ENCODE data around the gene GHR. TPM values are rescaled to one million over a fixed set of nuclear protein-coding genes. Genes with fewer than 3 reads are reported as not detected.

The GHR gene
- polyA plus RNA-seq (2013, experiment 1 of 2): 0.47 TPM
- polyA plus RNA-seq (2013, experiment 2 of 2): 0.40 TPM

- H3K9ac ChIP-seq (ENCODE audit: low read depth, low read length, poor library complexity): peak within 1 kb of the TSS; percentile 78
- peak within 1 kb of the TSS; percentile 50 to 88 for H3K4me3 ChIP-seq (ENCODE audit: low read length in 2 of 2)
- no peaks in the 10 kb centered on the region for H3K36me3 ChIP-seq (replicated peaks in 1 of 2; ENCODE audit: control insufficient read depth in 2 of 2, insufficient read depth in 2 of 2, low read length in 2 of 2)
- H3K27ac ChIP-seq (replicated peaks; ENCODE audit: low read length): peak within 1 kb of the TSS; percentile 57
- H2BK12ac ChIP-seq (ENCODE audit: low read length): no peak within 1 kb of the TSS
- no peak within 1 kb of the TSS for H4K91ac ChIP-seq (ENCODE audit: low read depth, low read length, poor library complexity)
- no CpG with 5 or more reads among the region's 60 CpGs for WGBS, 2 donors (ENCODE audit: extremely low coverage in 2 of 2, insufficient read length in 2 of 2, insufficient replicate concordance in 1 of 2)
- H3K23ac ChIP-seq (ENCODE audit: low read depth, low read length, poor library complexity): no peak within 1 kb of the TSS
- no peak within 1 kb of the TSS for H2AK5ac ChIP-seq (ENCODE audit: low read depth, low read length)
- DNase-seq (ENCODE audit: low spot score): peak; percentile 81
- H3K9me3 ChIP-seq (replicated peaks in 1 of 2; ENCODE audit: control insufficient read depth in 2 of 2, insufficient read depth in 1 of 2, low read depth in 1 of 2, low read length in 2 of 2): no peaks in the 10 kb centered on the region
- H3K27me3 ChIP-seq (ENCODE audit: control insufficient read depth in 3 of 3, insufficient read depth in 3 of 3, low read depth in 1 of 3, low read length in 3 of 3): peaks cover 2 to 28% (median 14%) of the 10 kb centered on the region in 3 experiments
- H3K79me1 ChIP-seq (ENCODE audit: low read depth, low read length): no peaks in the 10 kb centered on the region
- H3K4me2 ChIP-seq (ENCODE audit: insufficient read depth, low read length, poor library complexity, severe bottlenecking): peak within 1 kb of the TSS; percentile 92
- H2BK15ac ChIP-seq (ENCODE audit: low read length): peak within 1 kb of the TSS; percentile 93
- no peak within 1 kb of the TSS for H3K14ac ChIP-seq (ENCODE audit: low read length)
- H2BK120ac ChIP-seq (ENCODE audit: low read depth, low read length): peak within 1 kb of the TSS; percentile 5
- H3K18ac ChIP-seq (ENCODE audit: low read length): peak within 1 kb of the TSS; percentile 85
- H3K4ac ChIP-seq (ENCODE audit: low read length): no peak within 1 kb of the TSS
- H3K4me1 ChIP-seq (ENCODE audit: control insufficient read depth in 2 of 2, insufficient read depth in 1 of 2, low read depth in 1 of 2, low read length in 2 of 2): peaks cover 3 to 9% of the 10 kb centered on the region in 2 donors
- peak within 1 kb of the TSS; percentile 100 for H2AFZ ChIP-seq (ENCODE audit: low read length)
- H2BK5ac ChIP-seq (ENCODE audit: low read length): peak within 1 kb of the TSS; percentile 87
- no peak within 1 kb of the TSS for H4K8ac ChIP-seq (ENCODE audit: low read depth, low read length)
These were observed at the start of gene GHR for GRCh38 chr5:42423285-42424165. GHR (plus strand) TSS chr5:42423439; CDS start chr5:42565875, 142,436 bp downstream.

GRCh38 chr5:42374679-42375273, 48.5 kb upstream of the GHR start:
- Histone ChIP-seq H3K14ac (ENCODE audit: low read length) (no peak overlapping the region), H2BK120ac (ENCODE audit: low read depth, low read length) (no peak overlapping the region)

GRCh38 chr5:42377496-42377895, 45.7 kb upstream of the GHR start:
- no peak overlapping the region for H2BK12ac ChIP-seq (ENCODE audit: low read length)
- H3K9ac ChIP-seq (ENCODE audit: low read depth, low read length, poor library complexity): no peak overlapping the region
- no peak overlapping the region for H3K4ac ChIP-seq (ENCODE audit: low read length)
- no peaks in the 10 kb centered on the region for H3K4me1 ChIP-seq (ENCODE audit: control insufficient read depth in 2 of 2, insufficient read depth in 1 of 2, low read depth in 1 of 2, low read length in 2 of 2)
- H3K18ac ChIP-seq (ENCODE audit: low read length): no peak overlapping the region
- H3K9me3 ChIP-seq (replicated peaks in 1 of 2; ENCODE audit: control insufficient read depth in 2 of 2, insufficient read depth in 1 of 2, low read depth in 1 of 2, low read length in 2 of 2): no peaks in the 10 kb centered on the region
- no peak overlapping the region for H2AFZ ChIP-seq (ENCODE audit: low read length)
- no peak overlapping the region for H4K91ac ChIP-seq (ENCODE audit: low read depth, low read length, poor library complexity)
- no peak overlapping the region for H2BK15ac ChIP-seq (ENCODE audit: low read length)
- no peaks in the 10 kb centered on the region for H3K36me3 ChIP-seq (replicated peaks in 1 of 2; ENCODE audit: control insufficient read depth in 2 of 2, insufficient read depth in 2 of 2, low read length in 2 of 2)
- H2BK5ac ChIP-seq (ENCODE audit: low read length): no peak overlapping the region
- no peak overlapping the region for H3K4me2 ChIP-seq (ENCODE audit: insufficient read depth, low read length, poor library complexity, severe bottlenecking)
- no peak overlapping the region for H3K27ac ChIP-seq (replicated peaks; ENCODE audit: low read length)
- no peak for DNase-seq (ENCODE audit: low spot score)
- H3K23ac ChIP-seq (ENCODE audit: low read depth, low read length, poor library complexity): no peak overlapping the region
- no peaks in the 10 kb centered on the region for H3K79me1 ChIP-seq (ENCODE audit: low read depth, low read length)
- no peak overlapping the region for H2AK5ac ChIP-seq (ENCODE audit: low read depth, low read length)
- no peaks in the 10 kb centered on the region for H3K27me3 ChIP-seq (ENCODE audit: control insufficient read depth in 3 of 3, insufficient read depth in 3 of 3, low read depth in 1 of 3, low read length in 3 of 3)
- no peak overlapping the region for H3K4me3 ChIP-seq (ENCODE audit: low read length in 2 of 2)
- no CpG with 5 or more reads among the region's 1 CpG for WGBS, 2 donors (ENCODE audit: extremely low coverage in 2 of 2, insufficient read length in 2 of 2, insufficient replicate concordance in 1 of 2)
- no peak overlapping the region for H2BK120ac ChIP-seq (ENCODE audit: low read depth, low read length)
- no peak overlapping the region for H4K8ac ChIP-seq (ENCODE audit: low read depth, low read length)
- H3K14ac ChIP-seq (ENCODE audit: low read length): no peak overlapping the region

More at GRCh38 chr5:42374679-42375273, 48.5 kb upstream of the GHR start:
- Histone ChIP-seq H2AK5ac (ENCODE audit: low read depth, low read length) (no peak overlapping the region), H3K4me3 (ENCODE audit: low read length in 2 of 2) (no peak overlapping the region), H2BK12ac (ENCODE audit: low read length) (no peak overlapping the region), H2BK15ac (ENCODE audit: low read length) (no peak overlapping the region), H3K9me3 (replicated peaks in 1 of 2; ENCODE audit: control insufficient read depth in 2 of 2, insufficient read depth in 1 of 2, low read depth in 1 of 2, low read length in 2 of 2) (no peaks in the 10 kb centered on the region), H3K36me3 (replicated peaks in 1 of 2; ENCODE audit: control insufficient read depth in 2 of 2, insufficient read depth in 2 of 2, low read length in 2 of 2) (no peaks in the 10 kb centered on the region), H4K91ac (ENCODE audit: low read depth, low read length, poor library complexity) (no peak overlapping the region), H3K23ac (ENCODE audit: low read depth, low read length, poor library complexity) (no peak overlapping the region), H3K27ac (replicated peaks; ENCODE audit: low read length) (no peak overlapping the region), H3K79me1 (ENCODE audit: low read depth, low read length) (no peaks in the 10 kb centered on the region), H3K4me1 (ENCODE audit: control insufficient read depth in 2 of 2, insufficient read depth in 1 of 2, low read depth in 1 of 2, low read length in 2 of 2) (no peaks in the 10 kb centered on the region), H3K9ac (ENCODE audit: low read depth, low read length, poor library complexity) (no peak overlapping the region), H3K4me2 (ENCODE audit: insufficient read depth, low read length, poor library complexity, severe bottlenecking) (no peak overlapping the region), H4K8ac (ENCODE audit: low read depth, low read length) (no peak overlapping the region), H3K4ac (ENCODE audit: low read length) (no peak overlapping the region), H2AFZ (ENCODE audit: low read length) (no peak overlapping the region), H3K18ac (ENCODE audit: low read length) (no peak overlapping the region), H3K27me3 (ENCODE audit: control insufficient read depth in 3 of 3, insufficient read depth in 3 of 3, low read depth in 1 of 3, low read length in 3 of 3) (no peaks in the 10 kb centered on the region), H2BK5ac (ENCODE audit: low read length) (no peak overlapping the region)
- WGBS, 2 donors (ENCODE audit: extremely low coverage in 2 of 2, insufficient read length in 2 of 2, insufficient replicate concordance in 1 of 2): no CpG with 5 or more reads among the region's 5 CpGs
- DNase-seq (ENCODE audit: low spot score): no peak

- H2BK12ac ChIP-seq (ENCODE audit: low read length): no peak overlapping the region
- H3K4me2 ChIP-seq (ENCODE audit: insufficient read depth, low read length, poor library complexity, severe bottlenecking): no peak overlapping the region
- no peaks in the 10 kb centered on the region for H3K27me3 ChIP-seq (ENCODE audit: control insufficient read depth in 3 of 3, insufficient read depth in 3 of 3, low read depth in 1 of 3, low read length in 3 of 3)
- H2BK120ac ChIP-seq (ENCODE audit: low read depth, low read length): no peak overlapping the region
- H3K79me1 ChIP-seq (ENCODE audit: low read depth, low read length): no peaks in the 10 kb centered on the region
- H2AK5ac ChIP-seq (ENCODE audit: low read depth, low read length): no peak overlapping the region
- H2BK15ac ChIP-seq (ENCODE audit: low read length): no peak overlapping the region
- H2AFZ ChIP-seq (ENCODE audit: low read length): no peak overlapping the region
- H3K4me3 ChIP-seq (ENCODE audit: low read length in 2 of 2): no peak overlapping the region
- H3K23ac ChIP-seq (ENCODE audit: low read depth, low read length, poor library complexity): no peak overlapping the region
- H4K91ac ChIP-seq (ENCODE audit: low read depth, low read length, poor library complexity): no peak overlapping the region
- H3K18ac ChIP-seq (ENCODE audit: low read length): no peak overlapping the region
- DNase-seq (ENCODE audit: low spot score): no peak
- no peak overlapping the region for H2BK5ac ChIP-seq (ENCODE audit: low read length)
- no peak overlapping the region for H3K14ac ChIP-seq (ENCODE audit: low read length)
- H3K9me3 ChIP-seq (replicated peaks in 1 of 2; ENCODE audit: control insufficient read depth in 2 of 2, insufficient read depth in 1 of 2, low read depth in 1 of 2, low read length in 2 of 2): no peaks in the 10 kb centered on the region
- no peaks in the 10 kb centered on the region for H3K36me3 ChIP-seq (replicated peaks in 1 of 2; ENCODE audit: control insufficient read depth in 2 of 2, insufficient read depth in 2 of 2, low read length in 2 of 2)
- no peak overlapping the region for H3K4ac ChIP-seq (ENCODE audit: low read length)
- no peak overlapping the region for H3K27ac ChIP-seq (replicated peaks; ENCODE audit: low read length)
- WGBS, 2 donors (ENCODE audit: extremely low coverage in 2 of 2, insufficient read length in 2 of 2, insufficient replicate concordance in 1 of 2): no CpG with 5 or more reads among the region's 2 CpGs
- no peak overlapping the region for H4K8ac ChIP-seq (ENCODE audit: low read depth, low read length)
- no peak overlapping the region for H3K9ac ChIP-seq (ENCODE audit: low read depth, low read length, poor library complexity)
- H3K4me1 ChIP-seq (ENCODE audit: control insufficient read depth in 2 of 2, insufficient read depth in 1 of 2, low read depth in 1 of 2, low read length in 2 of 2): peaks cover 0 to 5% of the 10 kb centered on the region in 2 donors
These were observed 41.3 kb upstream of the GHR start for GRCh38 chr5:42381973-42382372.
